Stomach (tissue), 4 donors: ENCODE measurements around the gene UBTD1.
"Not testable (repeated sequence)": the region's sequence is repeated elsewhere in the genome, so short reads cannot be mapped to it uniquely, and the experiment has no call there.

Experiments
- POLR2AphosphoS5 ChIP-seq, 3 donors: sonication (generic); formaldehyde crosslinking; IDR thresholded peaks; one replicate each; pipeline ENCODE4 v1.6.1; 2016; ENCODE audit warnings: antibody characterized with exemption in 3 of 3
- TF ChIP-seq, protein P1 (sequence below), 7 experiments: fragments of 450-650 bp in 4 of 7; fragments of 200-600 bp in 3 of 7; sonication (generic) in 3 of 7; IDR thresholded peaks; one replicate each; pipeline ENCODE4 v1.5.1; 2016 to 2019; ENCODE audit warnings: antibody characterized with exemption in 7 of 7, control low read depth in 2 of 7, mild to moderate bottlenecking in 1 of 7

- not testable (repeated sequence) for TF ChIP-seq POLR2AphosphoS5 (IDR thresholded peaks at IDR 0.05)
- TF ChIP-seq, protein P1, sequence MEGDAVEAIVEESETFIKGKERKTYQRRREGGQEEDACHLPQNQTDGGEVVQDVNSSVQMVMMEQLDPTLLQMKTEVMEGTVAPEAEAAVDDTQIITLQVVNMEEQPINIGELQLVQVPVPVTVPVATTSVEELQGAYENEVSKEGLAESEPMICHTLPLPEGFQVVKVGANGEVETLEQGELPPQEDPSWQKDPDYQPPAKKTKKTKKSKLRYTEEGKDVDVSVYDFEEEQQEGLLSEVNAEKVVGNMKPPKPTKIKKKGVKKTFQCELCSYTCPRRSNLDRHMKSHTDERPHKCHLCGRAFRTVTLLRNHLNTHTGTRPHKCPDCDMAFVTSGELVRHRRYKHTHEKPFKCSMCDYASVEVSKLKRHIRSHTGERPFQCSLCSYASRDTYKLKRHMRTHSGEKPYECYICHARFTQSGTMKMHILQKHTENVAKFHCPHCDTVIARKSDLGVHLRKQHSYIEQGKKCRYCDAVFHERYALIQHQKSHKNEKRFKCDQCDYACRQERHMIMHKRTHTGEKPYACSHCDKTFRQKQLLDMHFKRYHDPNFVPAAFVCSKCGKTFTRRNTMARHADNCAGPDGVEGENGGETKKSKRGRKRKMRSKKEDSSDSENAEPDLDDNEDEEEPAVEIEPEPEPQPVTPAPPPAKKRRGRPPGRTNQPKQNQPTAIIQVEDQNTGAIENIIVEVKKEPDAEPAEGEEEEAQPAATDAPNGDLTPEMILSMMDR (IDR thresholded peaks at IDR 0.05): not testable (repeated sequence)
These were observed 30.2 kb downstream of the UBTD1 start for GRCh38 chr10:97528876-97529275.
